ENCODE data around the gene SLC22A17.

DNA sequence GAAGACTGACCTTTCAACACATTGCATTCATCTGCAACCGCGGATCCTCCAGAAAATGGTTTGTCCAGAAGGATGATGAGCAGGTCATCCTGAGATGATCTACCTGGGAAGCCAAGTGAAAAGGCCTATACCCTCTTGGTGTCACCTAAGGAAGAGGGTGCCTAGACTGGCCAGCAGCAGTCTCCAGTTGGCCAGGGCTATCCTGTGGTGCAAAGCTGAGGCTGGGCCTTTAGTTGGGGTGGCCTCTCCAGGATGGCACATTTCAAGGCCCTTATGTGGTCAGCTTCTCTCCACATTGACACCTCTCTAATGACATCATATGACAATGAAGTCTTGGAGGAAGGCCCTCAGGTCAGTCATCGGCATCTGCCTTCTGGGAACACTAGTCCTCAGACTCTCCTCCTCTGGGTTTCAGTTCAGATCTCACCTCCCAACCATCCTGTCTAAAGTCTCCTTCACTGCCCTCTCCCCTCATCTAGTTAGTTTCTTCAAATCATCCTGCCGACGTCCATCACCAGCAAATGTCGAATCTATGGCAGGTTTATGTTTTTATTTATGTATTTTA is 3.3 kb upstream of the SLC22A17 start:
- TF ChIP-seq, protein P1, sequence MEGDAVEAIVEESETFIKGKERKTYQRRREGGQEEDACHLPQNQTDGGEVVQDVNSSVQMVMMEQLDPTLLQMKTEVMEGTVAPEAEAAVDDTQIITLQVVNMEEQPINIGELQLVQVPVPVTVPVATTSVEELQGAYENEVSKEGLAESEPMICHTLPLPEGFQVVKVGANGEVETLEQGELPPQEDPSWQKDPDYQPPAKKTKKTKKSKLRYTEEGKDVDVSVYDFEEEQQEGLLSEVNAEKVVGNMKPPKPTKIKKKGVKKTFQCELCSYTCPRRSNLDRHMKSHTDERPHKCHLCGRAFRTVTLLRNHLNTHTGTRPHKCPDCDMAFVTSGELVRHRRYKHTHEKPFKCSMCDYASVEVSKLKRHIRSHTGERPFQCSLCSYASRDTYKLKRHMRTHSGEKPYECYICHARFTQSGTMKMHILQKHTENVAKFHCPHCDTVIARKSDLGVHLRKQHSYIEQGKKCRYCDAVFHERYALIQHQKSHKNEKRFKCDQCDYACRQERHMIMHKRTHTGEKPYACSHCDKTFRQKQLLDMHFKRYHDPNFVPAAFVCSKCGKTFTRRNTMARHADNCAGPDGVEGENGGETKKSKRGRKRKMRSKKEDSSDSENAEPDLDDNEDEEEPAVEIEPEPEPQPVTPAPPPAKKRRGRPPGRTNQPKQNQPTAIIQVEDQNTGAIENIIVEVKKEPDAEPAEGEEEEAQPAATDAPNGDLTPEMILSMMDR (IDR thresholded peaks at IDR 0.05) = no peak
- TF ChIP-seq EP300 (IDR thresholded peaks at IDR 0.05) (no peak), POLR2AphosphoS5 (IDR thresholded peaks at IDR 0.05) (no peak), POLR2A (IDR thresholded peaks at IDR 0.05) (no peak)

Measured in gastroesophageal sphincter (tissue), 3 donors.